ENCODE data around the gene NR0B1. TPM values are rescaled to one million over a fixed set of nuclear protein-coding genes. Genes with fewer than 3 reads are reported as not detected.

The NR0B1 gene
- total RNA-seq, 1 donor from 2014 or later = not detected

- DNase-seq (ENCODE audit: low read depth in 2 of 2) = peak; percentile 11 to 16
Measured at GRCh38 chrX:30275498-30275897, 33.7 kb downstream of the NR0B1 start.

- no peak for DNase-seq (ENCODE audit: low read depth in 2 of 2)
Measured at GRCh38 chrX:30270639-30271038, 38.6 kb downstream of the NR0B1 start.

- no peak for DNase-seq (ENCODE audit: low read depth in 2 of 2)
Measured at GRCh38 chrX:30262763-30263162, 46.4 kb downstream of the NR0B1 start.

- DNase-seq (ENCODE audit: low read depth in 2 of 2) = no peak
Measured at GRCh38 chrX:30261012-30261411, 48.2 kb downstream of the NR0B1 start.

GRCh38 chrX:30259927-30260326 lies 49.3 kb downstream of the NR0B1 start:
- DNase-seq (ENCODE audit: low read depth in 2 of 2) = no peak

Other genes with a start within 250 kb of the NR0B1 start
- gene MAGEB2, start 93.8 kb downstream of the NR0B1 start, total RNA-seq = not detected in 2 replicates
- not detected in 2 replicates for gene MAGEB3, start 78.7 kb downstream of the NR0B1 start, total RNA-seq
- gene MAGEB4, start 67.4 kb downstream of the NR0B1 start, total RNA-seq = not detected in 2 replicates
- not detected in 2 replicates for gene MAGEB1, start 62.2 kb downstream of the NR0B1 start, total RNA-seq